ENCODE data around the gene ATP1A1. TPM values are rescaled to one million over a fixed set of nuclear protein-coding genes. Genes with fewer than 3 reads are reported as not detected.

The ATP1A1 gene
- total RNA-seq, 1 donor from 2014 or later, result 358 TPM

DNA sequence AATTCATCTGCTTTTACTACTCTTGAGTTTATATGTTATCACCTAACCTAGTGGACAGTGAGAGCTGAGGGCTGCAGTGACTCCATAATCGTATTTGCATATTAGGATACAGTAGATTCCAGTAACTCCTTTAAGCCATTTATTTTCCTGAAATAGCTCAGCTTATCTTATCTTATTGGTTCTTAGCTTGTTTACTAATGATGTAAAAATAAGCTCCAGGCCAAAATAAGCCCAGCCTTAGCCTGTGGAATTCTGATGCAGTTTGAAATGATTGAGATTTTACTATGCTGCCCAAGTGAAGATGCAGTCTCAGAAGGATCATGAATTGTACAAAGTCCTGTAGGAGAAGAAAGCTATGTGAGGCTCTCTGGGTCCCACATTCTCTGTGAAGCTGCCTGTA, 18.1 kb downstream of the ATP1A1 start:
- DNase-seq (ENCODE audit: extremely low spot score in 2 of 2), result no peak
- Histone ChIP-seq H3K4me3 (no peak overlapping the region), H3K9me3 (no peaks in the 10 kb centered on the region), H3K27me3 (no peaks in the 10 kb centered on the region), H3K27ac (no peak overlapping the region), H3K4me1 (peaks cover 23% of the 10 kb centered on the region), H3K36me3 (peaks cover 10 to 95% of the 10 kb centered on the region in 2 donors)
- TF ChIP-seq, protein P1, sequence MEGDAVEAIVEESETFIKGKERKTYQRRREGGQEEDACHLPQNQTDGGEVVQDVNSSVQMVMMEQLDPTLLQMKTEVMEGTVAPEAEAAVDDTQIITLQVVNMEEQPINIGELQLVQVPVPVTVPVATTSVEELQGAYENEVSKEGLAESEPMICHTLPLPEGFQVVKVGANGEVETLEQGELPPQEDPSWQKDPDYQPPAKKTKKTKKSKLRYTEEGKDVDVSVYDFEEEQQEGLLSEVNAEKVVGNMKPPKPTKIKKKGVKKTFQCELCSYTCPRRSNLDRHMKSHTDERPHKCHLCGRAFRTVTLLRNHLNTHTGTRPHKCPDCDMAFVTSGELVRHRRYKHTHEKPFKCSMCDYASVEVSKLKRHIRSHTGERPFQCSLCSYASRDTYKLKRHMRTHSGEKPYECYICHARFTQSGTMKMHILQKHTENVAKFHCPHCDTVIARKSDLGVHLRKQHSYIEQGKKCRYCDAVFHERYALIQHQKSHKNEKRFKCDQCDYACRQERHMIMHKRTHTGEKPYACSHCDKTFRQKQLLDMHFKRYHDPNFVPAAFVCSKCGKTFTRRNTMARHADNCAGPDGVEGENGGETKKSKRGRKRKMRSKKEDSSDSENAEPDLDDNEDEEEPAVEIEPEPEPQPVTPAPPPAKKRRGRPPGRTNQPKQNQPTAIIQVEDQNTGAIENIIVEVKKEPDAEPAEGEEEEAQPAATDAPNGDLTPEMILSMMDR (IDR thresholded peaks at IDR 0.05), result no peak
- TF ChIP-seq POLR2AphosphoS5 (IDR thresholded peaks at IDR 0.05; ENCODE audit: insufficient read depth in 1 of 2, low read depth in 1 of 2), result no peak
- TF ChIP-seq POLR2A (IDR thresholded peaks at IDR 0.05), result no peak
- intact Hi-C loops (cut with DNase I), result no loop called here

DNA sequence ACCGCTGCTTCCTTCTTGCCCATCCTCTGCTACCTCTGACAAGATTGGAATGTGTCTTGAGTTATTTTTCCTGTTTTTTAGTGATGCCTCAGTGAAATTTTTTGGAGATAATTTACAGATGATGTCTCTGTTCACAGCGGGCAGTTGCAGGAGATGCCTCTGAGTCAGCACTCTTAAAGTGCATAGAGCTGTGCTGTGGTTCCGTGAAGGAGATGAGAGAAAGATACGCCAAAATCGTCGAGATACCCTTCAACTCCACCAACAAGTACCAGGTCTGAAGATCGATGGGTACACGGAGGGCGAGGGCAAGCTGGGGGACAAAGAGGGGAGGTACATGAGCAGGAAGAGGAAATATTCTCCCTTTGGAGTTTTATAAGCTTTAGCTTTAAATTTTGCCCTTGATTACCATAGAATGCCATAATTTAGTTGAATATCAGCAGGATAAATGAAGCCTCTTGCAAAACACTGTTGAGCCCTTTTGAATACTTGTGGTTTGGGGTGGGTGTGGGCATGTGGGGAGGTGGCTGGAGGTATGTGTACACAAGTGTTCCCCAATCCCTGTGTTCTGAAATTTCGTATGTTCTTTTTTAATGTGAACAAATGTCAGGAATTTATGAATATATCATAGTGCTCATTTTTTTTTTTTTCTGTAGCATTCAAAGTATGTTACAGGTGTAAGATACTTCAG, 19.8 kb downstream of the ATP1A1 start:
- no peak for DNase-seq (ENCODE audit: extremely low spot score in 2 of 2)
- TF ChIP-seq POLR2AphosphoS5 (IDR thresholded peaks at IDR 0.05; ENCODE audit: insufficient read depth in 1 of 2, low read depth in 1 of 2) (no peak), POLR2A (IDR thresholded peaks at IDR 0.05) (no peak)
- TF ChIP-seq, protein P1 (IDR thresholded peaks at IDR 0.05), result no peak
- intact Hi-C loops (cut with DNase I), result no loop called here
- no peak overlapping the region for H3K27ac ChIP-seq
- peaks cover 10 to 100% of the 10 kb centered on the region in 2 donors for H3K36me3 ChIP-seq
- no peaks in the 10 kb centered on the region for H3K9me3 ChIP-seq
- H3K4me3 ChIP-seq, result no peak overlapping the region
- H3K4me1 ChIP-seq, result peaks cover 13% of the 10 kb centered on the region
- H3K27me3 ChIP-seq, result no peaks in the 10 kb centered on the region

DNA sequence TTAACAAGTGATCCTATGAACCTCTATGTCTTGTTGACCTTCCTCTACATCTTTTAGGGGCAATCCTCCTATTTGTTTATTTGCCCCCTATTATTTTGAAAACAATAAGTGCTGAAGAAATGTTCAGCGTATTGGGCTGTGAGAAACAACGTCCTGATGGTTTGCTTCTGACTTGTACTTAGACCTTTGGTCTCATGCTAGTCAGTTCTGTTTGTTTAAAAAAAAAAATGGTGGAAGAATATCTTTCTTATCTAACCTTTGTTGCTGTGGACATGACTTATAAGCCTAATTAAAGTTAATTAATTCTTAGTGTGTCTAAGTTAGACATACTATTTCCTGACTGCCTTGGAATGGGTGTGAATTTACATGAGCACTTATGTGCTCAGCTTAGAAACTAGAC, 20.7 kb downstream of the ATP1A1 start:
- H3K27me3 ChIP-seq, result no peaks in the 10 kb centered on the region
- no peak overlapping the region for H3K4me3 ChIP-seq
- TF ChIP-seq POLR2A (IDR thresholded peaks at IDR 0.05) (no peak), POLR2AphosphoS5 (IDR thresholded peaks at IDR 0.05; ENCODE audit: insufficient read depth in 1 of 2, low read depth in 1 of 2) (no peak)
- TF ChIP-seq, protein P1 (IDR thresholded peaks at IDR 0.05), result no peak
- peaks cover 8 to 100% of the 10 kb centered on the region in 2 donors for H3K36me3 ChIP-seq
- intact Hi-C loops (cut with DNase I), result no loop called here
- DNase-seq (ENCODE audit: extremely low spot score in 2 of 2), result no peak
- no peak overlapping the region for H3K27ac ChIP-seq
- no peaks in the 10 kb centered on the region for H3K9me3 ChIP-seq
- H3K4me1 ChIP-seq, result peaks cover 8% of the 10 kb centered on the region

DNA sequence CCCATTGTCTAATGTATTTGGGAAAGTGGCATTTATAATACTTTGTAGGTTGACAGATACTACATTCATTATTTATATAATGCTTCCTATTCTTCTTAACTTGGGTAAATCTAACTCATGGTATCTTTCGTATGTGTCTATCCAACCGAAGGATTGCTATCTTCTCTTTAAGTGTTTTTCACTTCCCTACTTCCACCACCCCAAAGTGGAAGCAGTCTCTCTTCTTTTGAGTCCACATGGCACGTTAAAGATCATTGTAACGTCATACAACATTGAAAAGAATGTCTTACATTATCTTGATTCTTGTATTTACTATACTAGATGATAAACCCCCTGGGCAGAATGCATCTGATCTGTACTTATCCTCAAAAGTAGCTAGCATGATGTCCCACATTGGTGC, 21.2 kb downstream of the ATP1A1 start:
- H3K4me1 ChIP-seq, result peaks cover 3% of the 10 kb centered on the region
- no peak overlapping the region for H3K27ac ChIP-seq
- H3K36me3 ChIP-seq, result peaks cover 5 to 100% of the 10 kb centered on the region in 2 donors
- no peaks in the 10 kb centered on the region for H3K27me3 ChIP-seq
- intact Hi-C loops (cut with DNase I), result no loop called here
- no peak for DNase-seq (ENCODE audit: extremely low spot score in 2 of 2)
- H3K9me3 ChIP-seq, result no peaks in the 10 kb centered on the region
- TF ChIP-seq, protein P1 (IDR thresholded peaks at IDR 0.05), result no peak
- TF ChIP-seq POLR2AphosphoS5 (IDR thresholded peaks at IDR 0.05; ENCODE audit: insufficient read depth in 1 of 2, low read depth in 1 of 2) (no peak), POLR2A (IDR thresholded peaks at IDR 0.05) (no peak)
- H3K4me3 ChIP-seq, result no peak overlapping the region

DNA sequence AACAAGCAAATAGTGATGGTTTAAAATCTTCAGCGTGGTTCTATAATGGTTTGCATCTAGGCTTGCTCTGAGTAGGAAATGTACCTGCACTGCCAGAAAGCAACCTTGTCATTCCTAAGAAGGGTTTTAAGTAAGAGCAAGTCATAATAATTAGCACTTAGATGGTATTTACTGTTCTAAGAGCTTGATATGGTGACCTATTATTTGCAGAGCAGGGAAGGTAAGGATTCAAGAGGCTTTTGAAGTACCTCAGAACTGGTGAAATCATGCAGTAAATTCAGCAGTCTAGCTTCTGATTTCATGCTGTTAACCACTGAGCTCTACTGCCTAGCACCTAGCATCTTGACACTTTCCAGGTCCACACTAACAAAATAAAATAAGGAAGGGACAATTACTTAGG, 23.7 kb downstream of the ATP1A1 start:
- Histone ChIP-seq H3K27ac (no peak overlapping the region), H3K36me3 (peaks cover 4 to 100% of the 10 kb centered on the region in 2 donors)
- intact Hi-C loops (cut with DNase I), result no loop called here

More for the DNA sequence above, 23.7 kb downstream of the ATP1A1 start:
- DNase-seq (ENCODE audit: extremely low spot score in 2 of 2), result no peak
- Histone ChIP-seq H3K9me3 (no peaks in the 10 kb centered on the region), H3K27me3 (no peaks in the 10 kb centered on the region), H3K4me3 (no peak overlapping the region), H3K4me1 (no peaks in the 10 kb centered on the region)
- TF ChIP-seq POLR2A (IDR thresholded peaks at IDR 0.05) (no peak), POLR2AphosphoS5 (IDR thresholded peaks at IDR 0.05; ENCODE audit: insufficient read depth in 1 of 2, low read depth in 1 of 2) (no peak)
- TF ChIP-seq, protein P1 (IDR thresholded peaks at IDR 0.05), result no peak

Measured in vagina (tissue), 2 donors.